Right lobe of liver (tissue), 6 donors: ENCODE measurements around the gene ADCY3. TPM values are rescaled to one million over a fixed set of nuclear protein-coding genes. Genes with fewer than 3 reads are reported as not detected.

ENCODE experiments used
- ATAC-seq, 4 donors: fragments of 200-7000 bp; cut with Tn5 transposase; one replicate each; pipeline ENCODE4 v1.9.1; 2020; ENCODE audit warnings: mild to moderate bottlenecking in 4 of 4, moderate library complexity in 4 of 4
- DNase-seq, 3 donors: peaks; one replicate each; pipeline ENCODE4 v3.0.0-alpha.2; 2020
- H3K27ac ChIP-seq, 3 donors: fragments of 200-600 bp; one replicate each; pipeline ENCODE4 v1.8.0; 2022
- H3K27me3 ChIP-seq, 2 donors: fragments of 200-600 bp; one replicate each; pipeline ENCODE4 v1.8.0; 2022
- H3K36me3 ChIP-seq, 4 donors: fragments of 200-600 bp; sonication (generic) in 1 of 4; one replicate each; pipeline versions ENCODE4 v1.5.1 to v1.8.0; 2017 to 2022; ENCODE audit warnings: control low read depth in 1 of 4
- H3K4me1 ChIP-seq, 4 donors: fragments of 200-600 bp; sonication (generic) in 1 of 4; one replicate each; pipeline versions ENCODE4 v1.5.1 to v1.8.0; 2017 to 2022; ENCODE audit warnings: control low read depth in 1 of 4
- H3K4me3 ChIP-seq, 3 donors: fragments of 200-600 bp; one replicate each; pipeline ENCODE4 v1.8.0; 2022
- H3K9me3 ChIP-seq, 4 donors: fragments of 200-600 bp; sonication (generic) in 1 of 4; one replicate each; pipeline versions ENCODE4 v1.5.1 to v1.8.0; 2017 to 2022; ENCODE audit warnings: control low read depth in 1 of 4
- CTCF ChIP-seq, 4 donors: fragments of 200-600 bp in 3 of 4; fragments of 450-650 bp in 1 of 4; IDR thresholded peaks; one replicate each; pipeline versions ENCODE4 v1.5.1 to v1.8.0; 2016 to 2022; ENCODE audit warnings: antibody characterized with exemption in 4 of 4, mild to moderate bottlenecking in 2 of 4
- POLR2A ChIP-seq: fragments of 450-650 bp; IDR thresholded peaks from one replicate; pipeline ENCODE4 v1.6.1; 2017; ENCODE audit warnings: antibody characterized with exemption, mild to moderate bottlenecking
- WGBS: methylation state at CpG from one replicate; pipeline ENCODE4 v1.1.6; 2018; ENCODE audit warnings: low coverage, low lambda C conversion rate; ENCODE audit not compliant: insufficient coverage; ENCODE audit errors: missing lambda C conversion rate; 5-methylcytosine and 5-hydroxymethylcytosine counted together
- intact Hi-C, 2 donors: fragments of 100-400 bp; cut with DNase I; formaldehyde crosslinking; loops; one replicate each; pipeline versions ENCODE4 v1.11.2 to v1.14.1; 2022
- total RNA-seq, 6 experiments: library from RNA; depleted of rRNA in 2 of 6; stranded (reverse); fragments of >200 nt in 2 of 6; fragmentation: NEBNext Ultra II Directional in 3 of 6; extraction: Animal tissue kit (Norgen Biotek cat#: 25700) in 3 of 6; gene quantifications; one replicate each; pipeline versions ENCODE4 v1.1.0 to v1.2.4, GENCODE V29; 2016 to 2023
- donor health status: DM: no; HTN: yes; CAD: no.
- donor health status: DM: no; HTN: no; CAD: no.
- donor health status: DM: no; HTN: no; CAD: no.
- donor health status: DM: no; HTN: yes; CAD: no.
- donor health status: DM: no; HTN: yes; CAD: no.

The ADCY3 gene
- total RNA-seq, 6 experiments from 2014 or later: 2.2 to 7.0 (median 5.6) TPM

GRCh38 chr2:24830786-24831185 is 89.3 kb downstream of the ADCY3 start:
- H3K4me1 ChIP-seq: peaks cover 0 to 4% (median 0%) of the 10 kb centered on the region in 4 donors
- H3K36me3 ChIP-seq: no peaks in the 10 kb centered on the region
- WGBS: no CpG with 5 or more reads among the region's 12 CpGs
- ATAC-seq: no peak
- intact Hi-C loops: loop anchor here in 1 of 2 donors (5.0 kb wide), 1 partner anchor 418 kb away; no protein-coding TSS in a partner anchor
- H3K27ac ChIP-seq: no peak overlapping the region
- no peak for DNase-seq
- no peak overlapping the region for H3K4me3 ChIP-seq
- TF ChIP-seq CTCF (IDR thresholded peaks at IDR 0.05) (no peak), POLR2A (no peak)
- H3K27me3 ChIP-seq: no peaks in the 10 kb centered on the region
- H3K9me3 ChIP-seq: no peaks in the 10 kb centered on the region

- WGBS: 65% methylated on average over 4 of the region's 5 CpGs
- Histone ChIP-seq H3K36me3 (no peaks in the 10 kb centered on the region), H3K27me3 (no peaks in the 10 kb centered on the region), H3K9me3 (no peaks in the 10 kb centered on the region), H3K27ac (no peak overlapping the region), H3K4me1 (peaks cover 0 to 4% (median 0%) of the 10 kb centered on the region in 4 donors), H3K4me3 (no peak overlapping the region)
- TF ChIP-seq POLR2A (no peak), CTCF (IDR thresholded peaks at IDR 0.05) (no peak)
- no peak for DNase-seq
- intact Hi-C loops: loop anchor here in 1 of 2 donors (5.0 kb wide), 1 partner anchor 418 kb away; no protein-coding TSS in a partner anchor
- ATAC-seq: no peak
These were observed 89.7 kb downstream of the ADCY3 start for GRCh38 chr2:24830351-24830750.

- Histone ChIP-seq H3K4me3 (no peak overlapping the region), H3K4me1 (peaks cover 0 to 4% (median 0%) of the 10 kb centered on the region in 4 donors), H3K9me3 (no peaks in the 10 kb centered on the region), H3K27ac (no peak overlapping the region), H3K36me3 (no peaks in the 10 kb centered on the region), H3K27me3 (no peaks in the 10 kb centered on the region)
- DNase-seq: peak in 1 of 3 donors; percentile 23
- WGBS: 69% methylated on average over 10 of the region's 17 CpGs
- TF ChIP-seq POLR2A: no peak
- no peak for TF ChIP-seq CTCF (IDR thresholded peaks at IDR 0.05)
- no peak for ATAC-seq
- intact Hi-C loops: loop anchor here in 1 of 2 donors (10.0 kb wide), 1 partner anchor 424 kb away; no protein-coding TSS in a partner anchor
These were observed 91.6 kb downstream of the ADCY3 start for GRCh38 chr2:24828238-24828996.

- intact Hi-C loops: loop anchor here in 1 of 2 donors (10.0 kb wide), 1 partner anchor 423 kb away; no protein-coding TSS in a partner anchor
These were observed 92.5 kb downstream of the ADCY3 start for GRCh38 chr2:24827321-24828237.

More at GRCh38 chr2:24827321-24828237, 92.5 kb downstream of the ADCY3 start:
- Histone ChIP-seq H3K4me1 (peaks cover 0 to 4% (median 0%) of the 10 kb centered on the region in 4 donors), H3K9me3 (no peaks in the 10 kb centered on the region), H3K27me3 (no peaks in the 10 kb centered on the region), H3K36me3 (no peaks in the 10 kb centered on the region), H3K4me3 (no peak overlapping the region), H3K27ac (no peak overlapping the region)
- DNase-seq: peak; percentile 72 to 82 (median 74)
- 15% methylated on average over 13 of the region's 30 CpGs for WGBS
- no peak for TF ChIP-seq POLR2A
- peak; percentile 85 to 95 (median 92) for TF ChIP-seq CTCF (IDR thresholded peaks at IDR 0.05)
- peak; percentile 93 to 97 (median 95) for ATAC-seq
